Activated CD8-positive, alpha-beta memory T cell treated with anti-CD3 and anti-CD28 coated beads, Interleukin-2, amount 50 U/mL, for 1 hour (primary cell): ENCODE results near the gene CACNA2D4.

ENCODE experiments used
- DNase-seq: peaks from one replicate; pipeline ENCODE4 v3.0.0-alpha.2; 2020; ENCODE audit errors: extremely low read depth

The CACNA2D4 gene

DNA sequence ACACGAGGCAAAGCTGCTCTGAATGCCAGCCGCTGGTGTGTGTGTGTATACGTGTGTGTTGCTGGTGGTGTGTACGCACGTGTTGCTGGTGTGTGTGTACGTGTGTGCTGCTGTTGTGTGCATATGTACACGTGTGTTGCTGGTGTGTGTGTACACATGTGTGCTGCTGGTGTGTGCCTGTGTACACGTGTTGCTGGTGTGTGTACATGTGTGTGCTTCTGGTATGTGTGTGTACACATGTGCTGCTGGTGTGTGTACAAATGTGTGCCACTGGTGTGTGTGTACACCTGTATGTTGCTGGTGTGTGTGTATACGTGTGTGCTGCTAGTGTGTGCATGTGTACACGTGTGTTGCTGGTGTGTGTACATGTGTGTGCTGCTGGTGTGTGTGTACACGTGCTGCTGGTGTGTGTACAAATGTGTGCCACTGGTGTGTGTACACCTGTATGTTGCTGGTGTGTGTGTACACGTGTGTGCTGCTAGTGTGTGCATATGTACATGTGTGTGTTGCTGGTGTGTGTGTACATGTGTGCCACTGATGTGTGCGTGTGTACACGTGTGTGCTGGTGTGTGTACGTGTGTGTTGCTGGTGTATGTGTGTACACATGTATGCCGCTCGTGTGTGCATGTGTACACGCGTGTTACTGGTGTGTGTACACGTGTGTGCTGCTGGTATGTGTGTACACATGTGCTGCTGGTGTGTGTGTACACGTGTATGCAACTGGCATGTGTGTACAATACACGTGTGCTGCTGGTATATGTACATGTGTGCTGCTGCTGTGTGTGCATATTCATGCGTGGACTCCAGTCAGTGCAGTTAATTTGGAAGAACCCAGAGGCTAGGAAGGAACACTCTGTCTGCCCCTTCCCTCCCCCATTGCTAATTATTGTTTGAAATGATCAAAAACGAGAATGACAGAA lies 47.2 kb downstream of the CACNA2D4 start:
- DNase-seq = no peak

- no peak for DNase-seq
Observed at GRCh38 chr12:1870086-1870485, 48.4 kb downstream of the CACNA2D4 start.

- DNase-seq = no peak
Observed at GRCh38 chr12:1869145-1869544, 49.3 kb downstream of the CACNA2D4 start.

DNA sequence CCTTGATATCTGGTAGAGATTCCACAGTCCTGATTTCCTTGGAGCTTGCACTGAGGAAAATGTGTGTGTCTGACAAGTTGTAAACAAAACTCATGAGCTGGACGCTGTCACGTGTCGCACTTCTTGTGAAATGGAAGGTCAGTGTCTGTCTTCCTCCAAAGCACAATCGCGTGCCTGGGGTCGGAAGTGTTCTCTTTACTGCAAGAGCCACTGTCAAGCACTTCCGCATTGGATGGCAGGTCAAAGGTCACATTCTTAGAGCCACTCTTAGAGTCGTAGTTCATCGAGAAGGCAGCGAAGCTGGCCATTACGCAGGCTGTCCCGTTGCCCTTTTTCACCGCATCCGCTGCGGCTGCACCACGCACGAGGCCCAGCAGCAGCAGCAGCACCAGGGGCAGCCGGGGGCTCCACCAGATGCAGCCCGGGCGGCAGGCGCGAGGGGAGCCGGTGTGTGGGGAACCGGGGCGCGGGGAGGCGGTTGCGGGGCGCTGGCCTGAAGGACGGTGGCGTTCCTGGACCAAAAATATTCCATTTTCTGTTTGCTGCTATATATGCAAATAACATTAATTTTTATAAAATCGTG lies 53.1 kb downstream of the CACNA2D4 start:
- no peak for DNase-seq

DNA sequence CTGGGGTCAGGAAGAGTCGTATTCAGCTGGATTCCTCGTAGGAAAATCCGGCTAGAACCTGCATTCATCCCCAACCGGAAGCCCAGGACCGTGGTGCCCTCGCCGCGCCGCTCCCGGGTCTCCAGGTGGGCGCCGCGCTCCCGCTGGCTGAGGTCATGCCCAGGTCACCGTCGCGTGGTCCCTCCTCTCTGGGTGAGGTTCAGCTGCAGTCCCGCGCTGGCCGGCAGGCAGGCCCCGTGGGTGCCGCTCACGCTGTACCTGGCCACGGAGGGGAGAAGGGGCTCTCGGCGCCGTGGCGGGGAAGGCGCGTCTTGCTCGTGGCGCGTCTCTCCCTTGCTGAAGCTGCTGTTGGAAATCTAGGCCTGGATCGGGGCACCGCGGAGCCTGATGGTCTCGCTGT lies 53.6 kb downstream of the CACNA2D4 start:
- DNase-seq = no peak

- no peak for DNase-seq
Observed at GRCh38 chr12:1864456-1864855, 54.0 kb downstream of the CACNA2D4 start.

GRCh38 chr12:1863823-1864222 lies 54.6 kb downstream of the CACNA2D4 start:
- no peak for DNase-seq

DNA sequence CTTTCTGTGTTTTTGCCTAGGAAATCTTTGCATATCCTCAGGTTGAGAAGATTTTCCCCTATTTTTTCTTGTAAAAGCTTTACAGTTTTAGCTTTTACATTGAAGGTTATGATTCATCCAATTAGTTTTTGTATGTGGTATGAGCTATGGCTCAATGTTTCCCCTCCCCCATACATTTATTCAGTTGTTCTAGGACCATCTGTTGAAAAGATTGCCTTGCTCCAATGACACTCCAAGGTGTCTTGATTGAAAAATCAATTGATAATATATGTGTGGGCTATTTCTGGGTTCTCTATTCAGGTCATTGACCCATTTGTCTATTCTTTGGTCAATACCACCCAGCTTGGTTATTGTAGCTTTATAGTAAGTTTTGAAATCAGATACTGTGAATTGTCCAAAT lies 55.5 kb downstream of the CACNA2D4 start:
- no peak for DNase-seq

- no peak for DNase-seq
Observed at GRCh38 chr12:1859643-1860042, 58.8 kb downstream of the CACNA2D4 start.

DNA sequence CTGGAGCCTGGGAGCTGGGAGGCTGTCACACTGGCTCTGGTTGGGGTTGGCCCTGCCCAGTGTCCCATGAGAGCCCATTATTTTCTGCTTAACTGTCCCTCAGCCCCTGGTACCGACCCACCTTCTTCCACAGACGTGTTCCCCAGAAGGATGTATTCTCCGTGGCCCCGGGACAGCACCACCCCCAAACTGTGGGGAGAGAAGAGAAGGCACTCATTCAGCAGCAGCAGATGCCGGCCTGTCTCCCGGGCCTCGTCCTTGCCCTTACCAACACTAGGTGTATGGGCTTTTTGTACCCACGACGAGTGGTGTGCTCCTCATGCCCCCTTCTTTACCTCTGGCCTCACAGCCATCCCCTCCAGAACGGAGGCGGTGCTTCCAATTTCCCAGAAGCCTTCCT lies 60.0 kb downstream of the CACNA2D4 start:
- DNase-seq = no peak

DNA sequence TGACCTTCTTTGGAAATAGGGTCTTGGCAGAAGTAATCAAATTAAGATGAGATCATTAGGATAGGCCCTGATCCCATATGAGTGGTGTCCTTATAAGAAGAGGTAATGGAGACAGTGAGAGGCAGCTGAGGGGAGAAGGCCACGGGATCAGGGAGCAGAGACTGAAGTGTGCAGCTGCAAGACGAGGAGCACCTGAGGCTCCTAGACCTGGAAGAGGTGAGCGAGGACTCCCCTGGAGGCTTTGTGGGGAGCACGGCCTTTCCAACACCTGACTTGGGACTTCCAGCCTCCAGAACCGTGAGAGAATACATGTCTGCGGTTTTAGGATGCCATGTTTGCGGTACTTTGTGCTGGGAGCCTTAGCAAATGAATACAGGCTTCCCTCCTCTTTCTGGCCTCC lies 60.6 kb downstream of the CACNA2D4 start:
- no peak for DNase-seq

- no peak for DNase-seq
Observed at GRCh38 chr12:1857086-1857485, 61.4 kb downstream of the CACNA2D4 start.

DNA sequence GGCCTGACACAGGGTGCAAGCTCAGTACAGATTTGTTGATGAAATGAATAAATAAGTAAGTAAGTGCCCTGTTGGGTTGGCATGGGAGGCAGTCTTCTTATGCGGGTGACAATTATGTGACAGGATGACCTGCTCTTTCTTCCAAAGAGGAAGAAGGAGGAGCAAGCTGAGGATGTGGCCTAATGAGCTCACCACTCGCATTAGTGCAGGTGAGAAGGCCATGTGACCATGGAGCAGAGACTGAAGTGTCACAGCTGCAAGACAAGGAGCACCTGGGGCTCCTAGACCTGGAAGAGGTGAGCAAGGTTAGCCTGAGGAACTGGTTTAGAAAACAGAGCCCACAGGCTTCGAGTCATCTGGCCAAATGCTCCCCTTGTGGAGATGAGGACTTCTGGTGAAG lies 63.2 kb downstream of the CACNA2D4 start:
- DNase-seq = no peak

GRCh38 chr12:1853716-1854115 lies 64.7 kb downstream of the CACNA2D4 start:
- no peak for DNase-seq

DNA sequence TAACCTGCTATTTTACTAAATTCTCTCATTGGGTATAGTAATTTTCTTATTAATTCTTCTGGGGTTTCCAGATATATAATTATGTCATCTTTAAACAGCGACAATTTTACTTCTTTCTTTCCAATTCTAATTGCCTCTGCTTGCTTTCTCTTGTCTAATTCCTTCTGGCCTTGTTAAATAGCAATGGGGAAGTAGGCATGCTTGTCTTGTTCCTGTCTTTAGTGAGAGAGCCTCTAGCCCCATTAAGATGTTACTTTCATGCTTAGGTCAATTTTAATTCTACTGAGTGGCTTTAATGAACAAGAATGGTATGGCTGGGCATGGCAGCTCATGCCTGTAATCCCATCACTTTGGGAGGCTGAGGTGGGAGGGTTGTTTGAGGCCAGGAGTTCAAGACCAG lies 66.4 kb downstream of the CACNA2D4 start:
- DNase-seq = no peak

GRCh38 chr12:1851151-1851701 lies 67.2 kb downstream of the CACNA2D4 start:
- no peak for DNase-seq

DNA sequence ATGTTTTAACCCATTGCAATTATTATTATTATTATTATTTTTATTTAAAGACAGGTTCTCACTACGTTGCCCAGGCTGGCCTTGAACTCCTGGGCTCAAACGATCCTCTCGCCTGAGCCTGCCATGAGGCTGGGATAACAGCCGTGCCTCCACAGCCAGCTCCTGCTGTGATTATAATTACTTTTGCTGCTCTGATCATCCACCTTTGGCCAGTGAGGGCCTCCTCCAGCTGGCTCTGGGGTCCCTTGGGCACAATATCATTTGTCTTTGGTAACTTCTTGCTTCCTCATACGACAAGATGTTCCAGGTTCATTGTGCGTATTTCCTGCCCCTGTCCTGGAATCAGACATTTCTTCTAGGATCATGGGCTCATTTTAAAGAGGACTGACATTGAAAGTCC lies 69.7 kb downstream of the CACNA2D4 start:
- DNase-seq = no peak

- no peak for DNase-seq
Observed at GRCh38 chr12:1848146-1848545, 70.3 kb downstream of the CACNA2D4 start.

DNA sequence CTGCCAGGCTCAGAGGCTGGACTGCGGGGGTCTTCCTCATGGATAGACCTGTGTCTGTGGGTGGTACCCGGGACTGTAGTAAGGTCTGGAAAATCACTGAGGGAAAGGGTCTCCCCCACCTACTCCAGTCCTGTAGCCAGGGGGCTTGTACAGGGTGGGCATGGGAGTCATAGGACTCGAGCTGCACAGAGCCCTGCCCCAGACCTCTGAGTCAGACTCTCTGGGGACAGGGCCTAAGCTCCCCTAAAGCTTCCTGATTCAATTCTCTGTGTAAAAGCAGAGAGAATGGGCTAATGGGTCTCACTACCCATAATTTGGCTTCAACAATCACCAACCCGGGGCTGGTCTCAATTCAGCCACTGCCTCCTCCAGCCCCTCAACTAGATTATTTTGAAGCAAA lies 71.0 kb downstream of the CACNA2D4 start:
- no peak for DNase-seq

DNA sequence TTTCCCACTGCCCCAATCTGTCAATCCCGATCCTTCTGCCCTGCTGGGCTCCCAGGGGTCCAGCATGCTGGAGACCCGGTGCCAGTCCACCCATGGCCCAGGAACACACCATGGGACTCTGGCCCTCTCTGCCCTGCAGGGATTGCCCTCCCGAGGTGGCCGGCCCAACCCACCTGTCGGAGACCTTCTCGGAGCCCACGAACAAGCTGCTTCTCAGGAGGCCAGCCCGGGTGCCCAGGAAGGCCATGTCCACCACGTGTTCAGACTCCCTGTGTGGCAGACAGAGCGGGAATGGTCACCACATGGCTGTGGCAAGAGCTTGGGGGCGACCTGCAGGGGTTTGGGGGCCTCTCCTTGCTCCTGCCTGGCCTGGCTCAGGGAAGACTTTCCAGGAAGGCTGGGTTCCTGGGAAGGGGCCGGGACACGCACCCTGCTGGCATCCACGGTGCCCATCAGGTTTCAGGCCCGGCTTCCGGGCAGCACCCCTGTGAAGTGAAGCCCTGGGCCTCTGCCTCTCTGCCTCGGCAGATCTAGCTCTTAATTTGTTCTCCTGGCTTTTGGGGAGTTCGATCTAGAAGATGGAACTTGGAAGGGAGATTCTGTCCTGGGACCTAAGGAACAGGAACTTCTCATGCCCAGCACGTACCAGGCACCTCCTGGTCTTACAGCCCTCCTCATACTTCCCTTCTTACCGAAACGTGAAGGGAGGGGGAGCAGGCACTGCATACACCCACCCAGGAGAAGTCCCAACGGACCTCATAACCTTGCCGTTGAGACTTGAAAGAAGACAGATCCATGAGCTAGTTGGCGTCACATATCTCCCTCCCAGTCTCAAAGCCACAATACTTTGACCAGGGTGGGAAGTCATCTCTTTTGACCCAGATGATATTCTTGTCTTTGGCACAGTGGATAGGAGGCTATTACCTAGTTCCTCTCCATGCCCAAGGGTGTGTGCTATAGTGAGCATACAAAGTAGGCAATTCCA lies 71.7 kb downstream of the CACNA2D4 start:
- no peak for DNase-seq

DNA sequence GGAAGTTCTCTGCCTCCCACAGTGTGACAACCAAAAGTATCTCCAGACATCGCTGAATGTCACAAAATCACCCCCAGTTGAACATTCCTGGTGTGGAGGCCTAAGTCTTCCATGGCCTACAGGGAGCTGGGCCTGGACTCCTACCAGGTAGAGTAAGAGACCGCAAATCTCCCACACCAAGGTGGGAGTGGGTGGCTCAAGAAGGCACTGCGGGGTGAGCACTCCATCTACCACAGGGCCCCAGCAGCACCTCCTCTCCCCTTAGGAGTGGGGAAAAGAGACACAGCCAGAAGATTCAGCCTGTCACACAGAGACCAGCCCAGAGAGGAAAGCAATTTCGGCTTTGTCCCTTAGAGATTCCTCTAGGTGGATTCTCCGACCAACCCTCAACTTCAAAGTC lies 72.6 kb downstream of the CACNA2D4 start:
- no peak for DNase-seq

DNA sequence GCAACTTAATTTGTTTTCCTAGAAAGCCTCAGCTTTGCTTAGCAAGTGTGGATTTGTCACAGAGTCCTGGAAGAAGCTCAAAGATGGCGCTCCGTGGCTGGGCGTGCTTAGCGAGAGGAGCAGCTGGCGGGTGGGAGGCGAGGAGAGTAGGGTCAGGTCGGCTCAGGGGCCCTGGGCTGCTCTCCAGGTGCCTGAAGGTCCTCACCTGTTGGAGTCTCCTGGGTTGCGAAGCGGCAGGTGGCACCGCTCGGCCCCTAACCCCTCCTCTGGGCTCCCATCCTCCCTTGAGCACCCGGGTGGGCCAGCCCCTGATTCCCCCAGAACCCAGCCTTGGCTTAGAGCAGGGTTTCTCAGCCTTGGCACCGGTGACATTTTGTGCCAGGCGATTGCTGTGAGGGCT lies 73.0 kb downstream of the CACNA2D4 start:
- DNase-seq = no peak
